Measurements from ENCODE around the gene SMC1B. TPM values are rescaled to one million over a fixed set of nuclear protein-coding genes. Genes with fewer than 3 reads are reported as not detected.
A peak's percentile ranks its signal among the peaks of the same experiment; 100 is the strongest.

SMC1B gene, protein sequence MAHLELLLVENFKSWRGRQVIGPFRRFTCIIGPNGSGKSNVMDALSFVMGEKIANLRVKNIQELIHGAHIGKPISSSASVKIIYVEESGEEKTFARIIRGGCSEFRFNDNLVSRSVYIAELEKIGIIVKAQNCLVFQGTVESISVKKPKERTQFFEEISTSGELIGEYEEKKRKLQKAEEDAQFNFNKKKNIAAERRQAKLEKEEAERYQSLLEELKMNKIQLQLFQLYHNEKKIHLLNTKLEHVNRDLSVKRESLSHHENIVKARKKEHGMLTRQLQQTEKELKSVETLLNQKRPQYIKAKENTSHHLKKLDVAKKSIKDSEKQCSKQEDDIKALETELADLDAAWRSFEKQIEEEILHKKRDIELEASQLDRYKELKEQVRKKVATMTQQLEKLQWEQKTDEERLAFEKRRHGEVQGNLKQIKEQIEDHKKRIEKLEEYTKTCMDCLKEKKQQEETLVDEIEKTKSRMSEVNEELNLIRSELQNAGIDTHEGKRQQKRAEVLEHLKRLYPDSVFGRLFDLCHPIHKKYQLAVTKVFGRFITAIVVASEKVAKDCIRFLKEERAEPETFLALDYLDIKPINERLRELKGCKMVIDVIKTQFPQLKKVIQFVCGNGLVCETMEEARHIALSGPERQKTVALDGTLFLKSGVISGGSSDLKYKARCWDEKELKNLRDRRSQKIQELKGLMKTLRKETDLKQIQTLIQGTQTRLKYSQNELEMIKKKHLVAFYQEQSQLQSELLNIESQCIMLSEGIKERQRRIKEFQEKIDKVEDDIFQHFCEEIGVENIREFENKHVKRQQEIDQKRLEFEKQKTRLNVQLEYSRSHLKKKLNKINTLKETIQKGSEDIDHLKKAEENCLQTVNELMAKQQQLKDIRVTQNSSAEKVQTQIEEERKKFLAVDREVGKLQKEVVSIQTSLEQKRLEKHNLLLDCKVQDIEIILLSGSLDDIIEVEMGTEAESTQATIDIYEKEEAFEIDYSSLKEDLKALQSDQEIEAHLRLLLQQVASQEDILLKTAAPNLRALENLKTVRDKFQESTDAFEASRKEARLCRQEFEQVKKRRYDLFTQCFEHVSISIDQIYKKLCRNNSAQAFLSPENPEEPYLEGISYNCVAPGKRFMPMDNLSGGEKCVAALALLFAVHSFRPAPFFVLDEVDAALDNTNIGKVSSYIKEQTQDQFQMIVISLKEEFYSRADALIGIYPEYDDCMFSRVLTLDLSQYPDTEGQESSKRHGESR
- total RNA-seq: not detected in 2 replicates

DNA sequence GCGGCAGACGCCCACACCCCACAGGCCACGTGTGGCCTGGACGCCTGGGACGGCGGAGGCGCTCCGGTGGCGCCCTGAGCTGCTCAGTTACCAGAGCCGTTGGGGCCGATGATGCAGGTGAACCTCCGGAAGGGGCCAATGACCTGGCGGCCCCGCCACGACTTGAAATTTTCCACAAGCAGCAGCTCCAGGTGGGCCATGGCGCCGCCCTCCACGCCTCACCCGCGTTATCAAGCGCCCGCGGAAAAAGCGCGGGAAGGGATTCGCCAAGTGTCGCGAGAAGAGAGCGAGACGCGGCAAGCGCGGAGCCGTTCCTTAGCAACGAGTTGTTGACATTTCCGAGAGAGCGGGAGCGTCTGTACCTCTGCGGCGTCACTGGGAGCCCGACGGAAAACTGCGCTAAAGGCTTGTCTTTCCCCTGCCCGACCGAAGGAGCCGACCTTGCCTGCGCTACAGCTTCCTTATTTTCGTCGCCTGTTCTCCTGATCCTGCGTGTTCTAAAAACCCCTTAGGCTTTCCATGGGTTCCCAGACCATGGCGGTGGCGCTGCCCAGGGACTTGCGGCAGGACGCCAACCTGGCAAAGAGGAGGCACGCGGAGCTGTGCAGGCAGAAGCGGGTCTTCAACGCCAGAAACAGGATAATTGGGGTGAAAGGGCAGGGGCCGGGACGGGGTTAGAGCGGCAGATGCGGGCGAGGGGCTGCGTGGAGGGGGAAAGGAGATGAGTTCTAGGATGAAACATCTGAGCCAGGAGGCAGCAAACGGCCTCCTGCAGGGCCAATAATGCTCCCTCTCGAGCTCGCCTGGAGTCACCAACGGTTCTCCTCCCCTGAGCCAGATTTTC, at the start of gene SMC1B, which contains the start of gene RIBC2:
TSS of gene SMC1B (minus strand) at position 232 of the 844 bp plus-strand sequence. CDS start at position 200, 32 bp downstream.
TSS of gene RIBC2 (plus strand) at position 326 of the 844 bp plus-strand sequence. CDS start at position 520, 194 bp downstream.
- Histone ChIP-seq H3K36me3 (ENCODE audit: control insufficient read depth, insufficient read depth, low read length) (no peaks in the 10 kb centered on the region), H3K27me3 (ENCODE audit: control insufficient read depth, insufficient read depth, low read length) (no peaks in the 10 kb centered on the region), H3K4me3 (ENCODE audit: low read depth, low read length) (peak within 1 kb of the TSS; percentile 47)
- TF ChIP-seq, protein P1, sequence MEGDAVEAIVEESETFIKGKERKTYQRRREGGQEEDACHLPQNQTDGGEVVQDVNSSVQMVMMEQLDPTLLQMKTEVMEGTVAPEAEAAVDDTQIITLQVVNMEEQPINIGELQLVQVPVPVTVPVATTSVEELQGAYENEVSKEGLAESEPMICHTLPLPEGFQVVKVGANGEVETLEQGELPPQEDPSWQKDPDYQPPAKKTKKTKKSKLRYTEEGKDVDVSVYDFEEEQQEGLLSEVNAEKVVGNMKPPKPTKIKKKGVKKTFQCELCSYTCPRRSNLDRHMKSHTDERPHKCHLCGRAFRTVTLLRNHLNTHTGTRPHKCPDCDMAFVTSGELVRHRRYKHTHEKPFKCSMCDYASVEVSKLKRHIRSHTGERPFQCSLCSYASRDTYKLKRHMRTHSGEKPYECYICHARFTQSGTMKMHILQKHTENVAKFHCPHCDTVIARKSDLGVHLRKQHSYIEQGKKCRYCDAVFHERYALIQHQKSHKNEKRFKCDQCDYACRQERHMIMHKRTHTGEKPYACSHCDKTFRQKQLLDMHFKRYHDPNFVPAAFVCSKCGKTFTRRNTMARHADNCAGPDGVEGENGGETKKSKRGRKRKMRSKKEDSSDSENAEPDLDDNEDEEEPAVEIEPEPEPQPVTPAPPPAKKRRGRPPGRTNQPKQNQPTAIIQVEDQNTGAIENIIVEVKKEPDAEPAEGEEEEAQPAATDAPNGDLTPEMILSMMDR (IDR thresholded peaks at IDR 0.05; ENCODE audit: insufficient read depth, low read length, severe bottlenecking): no peak
- DNase-seq (ENCODE audit: low read depth) (peak; percentile 62), FAIRE-seq (no peak)

DNA sequence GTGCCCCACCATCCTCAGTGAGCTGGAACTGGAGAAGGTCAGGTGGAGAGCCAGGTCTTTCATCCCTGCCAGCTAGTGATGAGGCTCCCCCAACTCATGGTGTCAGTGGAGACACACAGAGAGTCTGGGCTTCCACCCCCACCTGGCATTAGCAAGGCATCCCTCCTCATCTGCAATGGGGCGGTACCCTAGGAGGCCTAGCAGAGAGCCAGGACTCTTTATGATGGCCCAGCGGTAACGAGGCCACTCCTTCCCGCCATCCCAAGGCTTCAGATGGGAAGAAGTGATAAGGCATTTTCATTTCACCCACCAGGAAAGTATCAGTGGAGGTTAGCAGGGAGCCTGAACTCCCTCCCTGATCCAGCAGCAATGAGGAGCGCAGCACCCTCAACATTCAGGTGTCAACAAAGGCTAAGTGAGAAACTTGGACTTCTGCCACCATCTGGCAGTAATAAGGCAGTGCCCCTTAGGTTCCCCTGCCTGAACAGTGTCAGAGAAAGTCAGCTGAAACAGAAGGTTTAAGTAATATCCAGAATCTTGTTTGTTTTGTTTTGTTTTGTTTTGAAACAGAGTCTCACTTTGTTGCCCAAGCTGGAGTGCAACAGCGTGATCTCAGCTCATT, 48.7 kb upstream of the SMC1B start:
- no peaks in the 10 kb centered on the region for H3K27me3 ChIP-seq (ENCODE audit: control insufficient read depth, insufficient read depth, low read length)
- TF ChIP-seq, protein P1 (IDR thresholded peaks at IDR 0.05; ENCODE audit: insufficient read depth, low read length, severe bottlenecking): no peak
- no peak overlapping the region for H3K4me3 ChIP-seq (ENCODE audit: low read depth, low read length)
- FAIRE-seq: no peak
- H3K36me3 ChIP-seq (ENCODE audit: control insufficient read depth, insufficient read depth, low read length): no peaks in the 10 kb centered on the region
- no peak for DNase-seq (ENCODE audit: low read depth)

DNA sequence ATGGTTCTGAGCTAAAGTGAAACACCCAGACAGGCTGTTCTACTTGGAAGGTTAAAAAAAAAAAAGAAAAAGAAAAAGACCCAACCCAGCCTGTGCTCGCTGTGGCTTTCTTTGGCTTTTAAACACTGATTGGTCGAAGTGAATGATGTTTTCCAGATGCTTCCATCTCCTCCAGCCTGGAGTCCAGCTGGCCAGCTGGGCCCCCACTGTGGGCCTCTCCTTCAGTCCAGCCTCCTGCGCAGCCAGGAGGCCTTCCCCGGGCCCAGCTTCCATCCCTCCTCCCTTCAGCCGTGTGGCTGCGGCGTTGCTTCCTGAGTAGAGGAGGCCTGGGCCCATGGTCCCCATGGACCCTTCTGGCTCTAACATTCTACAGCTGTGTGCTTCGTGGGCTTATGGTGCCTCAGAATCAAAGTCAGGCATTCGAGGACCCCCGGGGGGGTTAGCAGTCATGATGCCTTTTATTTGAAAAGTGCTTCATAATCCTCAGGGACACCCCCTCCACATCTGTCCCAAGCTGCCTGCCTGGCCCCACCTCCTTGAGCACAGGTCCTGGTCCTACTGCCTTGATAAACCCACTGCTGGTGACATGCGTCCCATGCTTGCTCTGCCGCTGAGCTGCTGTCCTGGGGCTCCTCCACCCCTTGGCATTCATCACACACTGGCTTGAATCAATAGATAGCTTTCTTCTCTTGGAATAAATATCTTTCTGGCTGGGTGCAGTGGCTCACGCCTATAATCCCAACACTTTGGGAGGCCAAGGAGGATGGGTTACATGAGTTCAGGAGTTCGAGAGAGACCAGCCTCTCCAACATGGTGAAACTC, 47.1 kb upstream of the SMC1B start:
- Histone ChIP-seq H3K4me3 (ENCODE audit: low read depth, low read length) (no peak overlapping the region), H3K27me3 (ENCODE audit: control insufficient read depth, insufficient read depth, low read length) (no peaks in the 10 kb centered on the region), H3K36me3 (ENCODE audit: control insufficient read depth, insufficient read depth, low read length) (no peaks in the 10 kb centered on the region)
- DNase-seq (ENCODE audit: low read depth) (no peak), FAIRE-seq (no peak)
- TF ChIP-seq, protein P1 (IDR thresholded peaks at IDR 0.05; ENCODE audit: insufficient read depth, low read length, severe bottlenecking): no peak

DNA sequence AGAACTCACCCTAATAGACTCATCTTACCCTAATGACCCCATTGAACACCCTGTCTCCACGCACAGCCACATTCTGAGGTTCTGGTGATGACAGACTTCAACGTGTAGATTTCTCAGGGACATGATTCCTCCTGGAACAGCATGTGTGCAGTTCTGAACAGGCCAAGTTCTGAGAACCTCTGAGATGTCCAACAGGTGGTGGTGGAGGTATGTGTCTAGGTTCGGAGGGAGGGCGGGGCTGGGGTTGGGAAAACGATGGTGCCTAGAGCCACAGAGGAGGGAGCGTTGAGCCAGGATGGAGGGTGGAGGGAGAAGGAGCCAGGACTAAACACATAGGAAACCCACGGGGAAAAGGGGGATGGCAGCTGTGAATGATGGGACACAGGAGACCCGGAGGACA, 45.8 kb upstream of the SMC1B start:
- Histone ChIP-seq H3K4me3 (ENCODE audit: low read depth, low read length) (no peak overlapping the region), H3K36me3 (ENCODE audit: control insufficient read depth, insufficient read depth, low read length) (no peaks in the 10 kb centered on the region), H3K27me3 (ENCODE audit: control insufficient read depth, insufficient read depth, low read length) (no peaks in the 10 kb centered on the region)
- DNase-seq (ENCODE audit: low read depth) (no peak), FAIRE-seq (no peak)
- TF ChIP-seq, protein P1 (IDR thresholded peaks at IDR 0.05; ENCODE audit: insufficient read depth, low read length, severe bottlenecking): no peak

All from bronchial epithelial cell (primary cell).